ENCODE results near the gene SPAG8.

- TF ChIP-seq CTCF (IDR thresholded peaks at IDR 0.05; ENCODE audit: low read length): no peak
- no peak for TF ChIP-seq EZH2 (IDR thresholded peaks at IDR 0.05; ENCODE audit: borderline replicate concordance, low read length)
Measured at GRCh38 chr9:35841645-35841900, 29.5 kb upstream of the SPAG8 start.

All from OCI-LY1 (cell line).